GM19193 (cell line): ENCODE data around the gene TCEAL9.

ENCODE experiments used
- POLR2A ChIP-seq: IDR thresholded peaks from 4 replicates; pipeline ENCODE4 v1.6.1; 2011; ENCODE audit not compliant: insufficient read depth, insufficient read length; ENCODE audit errors: extremely low read depth

TCEAL9 gene

DNA sequence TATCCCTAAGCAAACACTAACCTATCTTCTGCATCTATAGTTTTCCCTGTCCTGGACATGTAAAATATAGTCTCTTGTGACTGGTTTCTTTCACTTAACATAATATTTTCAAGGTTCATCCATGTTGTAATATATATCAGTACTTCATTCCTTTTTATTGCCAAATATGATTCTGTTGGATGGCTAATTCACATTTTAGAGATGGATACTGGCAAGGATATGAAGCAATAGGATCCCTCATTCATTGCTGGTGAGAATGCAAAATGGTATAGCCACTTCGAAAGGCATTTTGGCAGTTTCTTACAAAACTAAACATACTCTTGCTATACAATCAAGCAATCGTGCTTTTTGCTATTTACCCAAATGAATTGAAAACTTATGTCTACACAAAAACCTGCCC is 6.7 kb downstream of the TCEAL9 start:
- TF ChIP-seq POLR2A, result no peak

DNA sequence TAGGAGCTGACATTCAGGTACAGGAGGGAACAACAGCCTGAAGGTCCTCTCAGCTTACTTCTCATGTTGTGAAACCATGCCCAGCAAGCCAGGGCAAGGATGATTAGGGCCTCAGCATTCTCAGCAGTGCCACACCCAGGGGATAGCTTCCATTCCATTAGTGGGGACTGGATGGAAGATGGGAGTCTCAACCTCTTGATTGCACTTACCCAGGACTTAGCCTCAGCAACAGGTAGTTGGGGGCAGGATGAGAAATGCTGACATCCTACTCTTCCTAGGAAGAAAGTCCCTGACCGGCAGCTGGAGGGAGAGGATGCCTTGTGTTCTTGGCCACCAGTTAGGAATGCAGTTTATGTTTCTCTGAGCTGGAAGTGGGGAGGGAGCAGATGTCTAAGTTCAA is 11.2 kb downstream of the TCEAL9 start:
- TF ChIP-seq POLR2A, result no peak

DNA sequence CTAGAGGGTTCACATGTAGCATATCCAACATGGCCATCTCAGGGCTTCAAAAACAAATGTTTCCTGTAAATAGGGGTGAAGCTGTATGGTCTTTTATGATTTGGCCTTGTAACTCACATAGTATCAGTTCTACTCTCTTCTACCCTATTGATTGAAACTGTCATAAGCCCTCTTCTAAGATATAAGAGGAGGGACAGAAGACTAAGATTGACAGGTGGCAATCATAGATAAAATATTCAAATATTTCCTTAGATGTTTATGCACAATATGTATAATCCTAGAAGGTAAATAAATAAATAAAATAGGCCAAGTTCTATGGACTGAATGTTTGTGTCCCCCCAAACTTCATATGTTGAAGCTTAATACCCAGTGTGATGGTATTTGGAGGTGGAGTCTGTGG is 13.2 kb downstream of the TCEAL9 start:
- TF ChIP-seq POLR2A, result no peak

- TF ChIP-seq POLR2A, result no peak
Observed at GRCh38 chrX:103372886-103373285, 16.6 kb downstream of the TCEAL9 start.

DNA sequence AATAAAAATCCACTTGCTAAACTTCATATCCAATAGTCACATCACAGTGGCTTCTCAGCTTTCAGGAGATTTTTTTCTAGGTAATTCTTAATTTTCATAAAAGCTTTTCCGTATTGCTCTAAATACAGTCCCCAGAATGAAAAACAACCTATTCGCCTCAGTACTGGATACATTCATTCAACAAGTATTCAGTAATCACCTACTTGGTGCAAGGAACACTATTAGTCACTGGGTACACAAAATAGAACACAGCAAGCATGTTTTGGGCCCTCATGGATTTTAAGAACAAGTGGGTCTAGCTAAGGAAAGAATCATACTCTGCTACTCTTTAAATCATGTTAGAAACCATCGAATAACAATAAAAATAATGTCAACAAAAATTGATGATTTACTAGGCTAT is 17.3 kb downstream of the TCEAL9 start:
- TF ChIP-seq POLR2A, result no peak

DNA sequence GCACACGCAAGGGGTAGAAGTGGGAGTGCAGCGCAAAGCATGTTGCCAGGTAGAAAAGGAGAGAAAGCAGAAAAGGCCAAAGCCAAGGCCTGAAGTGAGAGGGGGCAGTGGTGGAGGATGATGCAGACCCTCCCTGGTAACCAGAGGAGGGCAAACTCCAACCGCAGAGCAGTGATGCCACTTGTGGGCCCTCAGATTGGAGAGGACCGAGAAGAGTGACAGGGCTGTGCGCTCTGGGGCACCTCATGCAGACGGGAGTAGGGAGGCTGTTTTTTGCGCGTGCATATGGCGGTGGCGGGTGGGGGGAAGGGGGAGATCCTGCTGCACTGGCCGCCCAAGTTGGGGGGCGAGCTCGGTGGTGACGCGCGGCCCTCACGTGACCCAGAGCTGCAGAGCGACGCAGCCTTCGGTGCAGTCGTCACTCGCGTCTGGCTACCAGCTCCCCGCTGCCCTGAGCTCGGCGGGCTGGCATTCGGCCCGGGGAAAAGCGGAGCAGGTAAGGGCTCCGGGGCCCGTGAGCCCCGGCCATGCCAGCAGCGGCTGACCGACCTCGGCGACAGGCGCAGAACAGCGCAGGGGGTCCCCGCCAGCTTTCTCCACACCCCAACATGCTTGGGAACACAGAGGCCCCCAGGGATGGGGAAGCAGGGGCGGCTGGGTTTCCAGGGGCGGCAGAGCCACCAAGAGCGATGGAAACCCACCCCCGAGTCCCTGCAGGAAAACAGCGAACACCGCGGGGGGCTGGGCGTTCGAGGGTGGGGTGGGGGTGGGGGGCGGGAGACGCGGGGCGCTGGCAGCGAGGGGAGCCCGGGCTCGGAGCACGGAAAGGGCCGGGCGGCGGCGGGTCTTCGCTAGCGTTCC is 20.0 kb downstream of the TCEAL9 start, which contains the start of gene BEX3:
TSS of gene BEX3 (plus strand) at position 421 of the 861 bp plus-strand sequence. CDS start 984 bp downstream, outside the sequence.
- TF ChIP-seq POLR2A, result no peak

- no peak for TF ChIP-seq POLR2A
Observed at GRCh38 chrX:103376979-103377324, 20.6 kb downstream of the TCEAL9 start.

- no peak for TF ChIP-seq POLR2A
Observed at GRCh38 chrX:103378990-103379389, 22.7 kb downstream of the TCEAL9 start.

- TF ChIP-seq POLR2A, result no peak
Observed at GRCh38 chrX:103382877-103383276, 26.6 kb downstream of the TCEAL9 start.

DNA sequence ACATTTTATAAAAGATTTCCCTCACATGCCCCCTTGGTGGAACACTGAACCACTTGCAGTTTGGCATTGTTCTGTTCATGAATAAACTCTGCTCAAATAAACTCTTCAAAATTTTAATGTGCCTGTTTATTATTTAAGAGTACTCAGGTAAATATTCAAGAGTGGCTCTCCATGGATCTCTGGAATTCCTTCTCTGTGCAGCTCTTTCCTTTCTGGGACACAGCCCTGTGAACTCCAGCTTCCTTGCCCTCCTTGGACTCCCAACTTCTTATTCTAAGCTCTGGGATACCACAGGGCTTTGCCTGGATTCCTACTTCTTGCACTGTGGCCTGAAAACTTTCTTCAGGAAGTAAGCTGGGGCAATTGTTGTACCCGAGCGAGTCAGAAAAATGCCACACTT is 28.4 kb downstream of the TCEAL9 start:
- no peak for TF ChIP-seq POLR2A

- no peak for TF ChIP-seq POLR2A
Observed at GRCh38 chrX:103386332-103386731, 30.0 kb downstream of the TCEAL9 start.

GRCh38 chrX:103393487-103393886 is 37.2 kb downstream of the TCEAL9 start:
- no peak for TF ChIP-seq POLR2A

DNA sequence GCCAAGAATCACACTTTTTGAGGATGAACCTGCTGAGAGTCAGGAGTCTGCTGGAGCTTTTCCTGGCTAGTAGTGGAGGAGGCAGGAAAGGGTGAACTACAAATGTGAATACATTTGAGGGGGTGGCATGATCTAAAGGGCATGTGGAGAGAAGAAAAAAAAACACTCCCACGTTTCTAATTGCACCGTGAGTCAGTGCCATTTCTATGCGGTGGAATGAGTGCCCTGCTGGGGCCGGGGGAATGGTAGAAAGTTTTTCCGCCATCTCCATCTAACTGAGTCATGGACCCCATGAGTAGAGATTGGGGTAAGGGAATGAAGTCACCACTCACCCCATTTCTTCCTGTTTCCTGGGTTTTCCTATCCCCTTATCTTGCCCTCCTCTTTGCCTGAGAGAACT is 39.9 kb downstream of the TCEAL9 start:
- no peak for TF ChIP-seq POLR2A

DNA sequence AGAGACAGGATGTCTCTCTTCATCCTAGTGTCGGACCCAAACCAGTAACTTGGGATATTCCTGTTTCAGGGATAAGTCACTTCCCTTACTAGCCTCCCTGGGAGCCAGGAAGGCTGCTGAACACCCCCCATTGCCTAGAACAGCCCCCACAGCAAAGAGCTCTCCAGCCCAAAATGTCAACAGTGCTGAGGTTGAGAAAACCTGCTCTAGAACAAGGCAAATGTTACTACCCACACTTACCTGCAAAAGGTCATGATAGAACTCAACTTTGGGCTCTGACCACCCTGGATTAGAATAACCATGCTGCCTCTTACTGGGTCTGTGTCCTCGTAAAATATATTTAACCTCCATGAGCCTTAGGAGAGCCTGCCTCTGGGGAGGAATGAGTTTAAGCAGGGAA is 40.4 kb downstream of the TCEAL9 start:
- no peak for TF ChIP-seq POLR2A

- TF ChIP-seq POLR2A, result no peak
Observed at GRCh38 chrX:103397707-103398106, 41.4 kb downstream of the TCEAL9 start.

- TF ChIP-seq POLR2A, result no peak
Observed at GRCh38 chrX:103398421-103398864, 42.1 kb downstream of the TCEAL9 start.
